Prostate gland (tissue), 2 donors: Measurements from ENCODE around the gene LPAR3. TPM values are rescaled to one million over a fixed set of nuclear protein-coding genes. Genes with fewer than 3 reads are reported as not detected.

Experiments
- DNase-seq: peaks from one replicate; pipeline ENCODE4 v3.0.0-alpha.2; 2019; ENCODE audit warnings: low spot score
- H3K27ac ChIP-seq, 2 donors: fragments of 200-600 bp; sonication (generic); 2 replicates each; pipeline ENCODE4 v1.5.1; 2017 to 2019
- H3K27me3 ChIP-seq: fragments of 200-600 bp; sonication (generic); replicated peaks from 2 replicates; pipeline ENCODE4 v1.5.1; 2019; ENCODE audit not compliant: insufficient read depth
- H3K36me3 ChIP-seq, 2 donors: fragments of 200-600 bp; sonication (generic); 1 replicate in 1 of 2; 2 replicates in 1 of 2; pipeline versions ENCODE4 v1.5.1 to v1.8.1; 2017 to 2019
- H3K4me1 ChIP-seq: fragments of 200-600 bp; sonication (generic); replicated peaks from 2 replicates; pipeline ENCODE4 v1.5.1; 2019
- H3K4me3 ChIP-seq, 2 donors: fragments of 200-600 bp; sonication (generic); 2 replicates each; pipeline ENCODE4 v1.5.1; 2017 to 2019
- H3K9me3 ChIP-seq: fragments of 200-600 bp; sonication (generic); 2 replicates; pipeline ENCODE4 v1.5.1; 2017
- CTCF ChIP-seq, 4 experiments: fragments of 200-600 bp in 2 of 4; fragments of 450-650 bp in 2 of 4; sonication (generic) in 2 of 4; IDR thresholded peaks; 1 replicate in 3 of 4; 2 replicates in 1 of 4; pipeline ENCODE4 v1.5.1; 2016 to 2019; ENCODE audit warnings: antibody characterized with exemption in 4 of 4, mild to moderate bottlenecking in 2 of 4, moderate library complexity in 2 of 4
- POLR2A ChIP-seq: fragments of 450-650 bp; IDR thresholded peaks from one replicate; pipeline ENCODE4 v1.6.1; 2016; ENCODE audit warnings: antibody characterized with exemption, mild to moderate bottlenecking
- POLR2AphosphoS5 ChIP-seq: sonication (generic); formaldehyde crosslinking; IDR thresholded peaks from one replicate; pipeline ENCODE4 v1.6.1; 2017; ENCODE audit warnings: antibody characterized with exemption
- WGBS: methylation state at CpG from one replicate; pipeline ENCODE4 v1.1.5; 2018; 5-methylcytosine and 5-hydroxymethylcytosine counted together
- intact Hi-C: fragments of 100-400 bp; cut with DNase I; formaldehyde crosslinking; loops from one replicate; pipeline ENCODE4 v1.14.2; 2022
- total RNA-seq, 2 donors: library from RNA; depleted of rRNA; stranded (reverse); fragments of >200 nt; gene quantifications; one replicate each; pipeline ENCODE4 v1.1.0, GENCODE V29; 2016

Gene LPAR3
- total RNA-seq, 2 donors from 2014 or later, result 81.6 to 131 TPM

GRCh38 chr1:84884671-84885389, 8.2 kb downstream of the LPAR3 start:
- Histone ChIP-seq H3K27me3 (no peaks in the 10 kb centered on the region), H3K9me3 (no peaks in the 10 kb centered on the region), H3K36me3 (no peaks in the 10 kb centered on the region), H3K4me3 (no peak overlapping the region), H3K27ac (no peak overlapping the region), H3K4me1 (no peaks in the 10 kb centered on the region)
- DNase-seq, result no peak
- TF ChIP-seq CTCF (IDR thresholded peaks at IDR 0.05), result no peak
- TF ChIP-seq POLR2AphosphoS5, result no peak
- no peak for TF ChIP-seq POLR2A
- WGBS, result 45% methylated on average over 7 of the region's 7 CpGs
- intact Hi-C loops, result no loop called here

- no peaks in the 10 kb centered on the region for H3K4me1 ChIP-seq
- H3K27ac ChIP-seq, result no peak overlapping the region
- H3K36me3 ChIP-seq, result no peaks in the 10 kb centered on the region
- intact Hi-C loops, result no loop called here
- H3K4me3 ChIP-seq, result no peak overlapping the region
- no peaks in the 10 kb centered on the region for H3K9me3 ChIP-seq
- TF ChIP-seq POLR2A, result no peak
- no peak for TF ChIP-seq CTCF (IDR thresholded peaks at IDR 0.05)
- no peak for TF ChIP-seq POLR2AphosphoS5
- no peaks in the 10 kb centered on the region for H3K27me3 ChIP-seq
- no peak for DNase-seq
Measured at GRCh38 chr1:84883286-84883685, 9.7 kb downstream of the LPAR3 start.

DNA sequence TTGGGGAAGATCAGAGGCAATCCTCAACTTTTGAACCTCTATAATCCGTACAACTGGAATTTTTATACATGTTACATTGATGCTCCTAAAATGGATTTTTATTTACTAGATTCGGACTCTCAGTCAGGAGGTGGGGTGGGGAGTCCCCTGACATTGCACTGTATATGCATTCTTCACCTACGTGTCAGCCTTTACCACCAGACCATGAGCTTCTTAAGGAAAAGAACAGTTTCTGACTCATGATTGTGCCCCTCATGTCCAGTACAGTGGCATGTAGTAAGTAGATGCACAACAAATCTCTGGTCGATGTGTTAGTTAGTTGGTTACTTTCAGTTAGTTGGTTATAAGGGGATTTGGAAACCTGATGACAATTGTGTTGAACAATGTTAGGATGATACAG, 15.4 kb downstream of the LPAR3 start:
- H3K4me3 ChIP-seq, result no peak overlapping the region
- intact Hi-C loops, result no loop called here
- 79% methylated on average over 4 of the region's 4 CpGs for WGBS
- no peak overlapping the region for H3K27ac ChIP-seq
- no peak for DNase-seq
- H3K36me3 ChIP-seq, result no peaks in the 10 kb centered on the region
- no peaks in the 10 kb centered on the region for H3K27me3 ChIP-seq
- H3K9me3 ChIP-seq, result no peaks in the 10 kb centered on the region
- no peaks in the 10 kb centered on the region for H3K4me1 ChIP-seq
- no peak for TF ChIP-seq CTCF (IDR thresholded peaks at IDR 0.05)

- Histone ChIP-seq H3K9me3 (no peaks in the 10 kb centered on the region), H3K4me3 (no peak overlapping the region), H3K27ac (no peak overlapping the region), H3K36me3 (no peaks in the 10 kb centered on the region), H3K4me1 (no peaks in the 10 kb centered on the region), H3K27me3 (no peaks in the 10 kb centered on the region)
- intact Hi-C loops, result no loop called here
- TF ChIP-seq CTCF (IDR thresholded peaks at IDR 0.05), result no peak
- TF ChIP-seq POLR2AphosphoS5, result no peak
- TF ChIP-seq POLR2A, result no peak
- WGBS, result 86% methylated on average over 5 of the region's 5 CpGs
- DNase-seq, result no peak
Measured at GRCh38 chr1:84876353-84876752, 16.7 kb downstream of the LPAR3 start.

GRCh38 chr1:84873366-84873765, 19.6 kb downstream of the LPAR3 start:
- intact Hi-C loops, result no loop called here
- 32% methylated on average over 2 of the region's 2 CpGs for WGBS
- no peaks in the 10 kb centered on the region for H3K4me1 ChIP-seq
- peak overlapping the region; percentile 15 to 54 for H3K27ac ChIP-seq
- DNase-seq, result no peak
- H3K9me3 ChIP-seq, result no peaks in the 10 kb centered on the region
- TF ChIP-seq POLR2AphosphoS5 (no peak), CTCF (IDR thresholded peaks at IDR 0.05) (no peak), POLR2A (no peak)
- no peak overlapping the region for H3K4me3 ChIP-seq
- H3K27me3 ChIP-seq, result no peaks in the 10 kb centered on the region
- no peaks in the 10 kb centered on the region for H3K36me3 ChIP-seq
